Suprapubic skin (tissue), 3 donors: ENCODE data around the gene OR2T5.
"Not testable (repeated sequence)": the region's sequence is repeated elsewhere in the genome, so short reads cannot be mapped to it uniquely, and the experiment has no call there.

Source experiments
- CTCF ChIP-seq, 2 donors: fragments of 200-600 bp in 1 of 2; fragments of 450-650 bp in 1 of 2; sonication (generic) in 1 of 2; IDR thresholded peaks; one replicate each; pipeline ENCODE4 v1.5.1; 2016 to 2019; ENCODE audit warnings: antibody characterized with exemption in 2 of 2, mild to moderate bottlenecking in 1 of 2, moderate library complexity in 1 of 2
- POLR2A ChIP-seq, 2 donors: fragments of 450-650 bp; IDR thresholded peaks; one replicate each; pipeline ENCODE4 v1.6.1; 2017; ENCODE audit warnings: antibody characterized with exemption in 2 of 2, mild to moderate bottlenecking in 2 of 2, moderate library complexity in 2 of 2

- not testable (repeated sequence) for TF ChIP-seq CTCF, POLR2A (IDR thresholded peaks at IDR 0.05)
Measured at GRCh38 chr1:248444603-248445002, 43.8 kb upstream of the OR2T5 start.
